KBM-7 (cell line): ENCODE measurements around the gene GLUD1.
"Not testable (repeated sequence)": the region's sequence is repeated elsewhere in the genome, so short reads cannot be mapped to it uniquely, and the experiment has no call there.

Experiments
- DNase-seq: peaks from one replicate; pipeline ENCODE4 v3.0.0-alpha.2; 2015
- in situ Hi-C: fragments of 300-500 bp; cut with MboI; formaldehyde crosslinking; loops from 2 replicates; pipeline ENCODE4 v1.14.3; 2020; ENCODE audit warnings: low sequenced_read_pairs, low pct_unique_long_range_greater_than_20kb, mixed read lengths

The GLUD1 gene

GRCh38 chr10:87094373-87095235 is at the start of gene GLUD1, which contains the start of gene SHLD2:
Gene GLUD1 (minus strand): TSS chr10:87094843. CDS start chr10:87094769, 74 bp downstream.
Gene SHLD2 (plus strand): TSS chr10:87095206. CDS start chr10:87151355, 56,149 bp downstream.
- peak; percentile 85 for DNase-seq
- in situ Hi-C loops, result no loop called here

DNA sequence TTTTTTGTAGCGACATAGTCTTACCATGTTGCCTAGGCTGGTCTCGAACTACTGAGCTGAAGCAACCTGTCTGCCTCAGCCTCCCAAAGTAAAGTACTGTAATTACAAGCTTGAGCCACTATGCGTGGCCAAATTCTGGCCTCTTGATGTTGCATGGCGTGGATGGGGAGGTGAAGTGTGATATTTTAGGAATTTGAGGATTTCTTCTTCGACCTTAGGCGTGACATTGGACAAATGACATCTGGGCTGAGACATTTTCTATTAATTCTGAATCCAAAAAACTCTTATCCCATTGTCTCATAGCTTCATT is 48.4 kb upstream of the GLUD1 start:
- in situ Hi-C loops, DNase-seq: not testable (repeated sequence)

DNA sequence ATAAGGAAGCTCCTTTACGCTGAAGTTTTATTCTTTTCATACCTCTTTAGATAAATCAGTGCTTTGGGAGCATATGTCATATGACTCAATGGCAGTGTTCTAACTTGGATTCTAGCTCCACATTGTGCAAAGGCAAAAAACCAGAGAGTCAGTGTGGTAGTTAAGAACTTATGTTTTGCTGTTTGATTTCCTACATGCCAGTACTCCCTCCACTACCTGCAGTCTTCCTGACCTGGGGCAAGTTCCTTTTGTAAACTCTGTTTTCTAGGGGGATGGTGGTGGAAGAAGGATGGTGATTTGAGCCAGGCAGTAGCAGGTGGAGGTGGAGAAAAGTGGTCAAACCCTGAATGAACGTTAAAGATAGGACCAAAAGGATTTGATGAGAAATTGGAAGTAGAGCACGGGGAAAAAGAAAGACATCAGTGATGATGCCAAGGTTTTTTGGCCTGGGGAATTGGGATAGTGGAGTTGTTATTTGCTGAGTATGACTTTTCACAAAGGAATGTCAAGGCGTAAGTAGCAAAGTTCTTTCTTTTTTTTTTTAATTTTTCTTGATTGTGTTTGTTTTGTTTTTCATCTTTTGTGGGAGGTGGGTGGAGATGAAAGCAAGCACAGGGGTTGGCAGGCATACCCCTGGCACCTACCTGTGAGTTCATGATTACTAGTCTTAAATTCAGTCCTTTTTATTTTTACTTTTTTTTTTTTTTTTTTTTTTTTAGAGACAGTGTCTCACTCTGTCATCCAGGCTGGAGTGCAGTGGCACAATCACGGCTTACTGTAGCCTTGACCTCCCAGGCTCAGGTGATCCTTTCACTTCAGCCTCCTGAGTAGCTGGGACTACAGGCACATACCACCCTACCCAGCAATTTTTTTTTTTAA is 47.8 kb upstream of the GLUD1 start:
- in situ Hi-C loops, result not testable (repeated sequence)

GRCh38 chr10:87137478-87137877 is 42.8 kb upstream of the GLUD1 start:
- DNase-seq, in situ Hi-C loops: not testable (repeated sequence)

More for the DNA sequence above, 47.8 kb upstream of the GLUD1 start:
- DNase-seq, result not testable (repeated sequence)

- in situ Hi-C loops, result not testable (repeated sequence)
Measured at GRCh38 chr10:87134440-87134839, 39.8 kb upstream of the GLUD1 start.

GRCh38 chr10:87133936-87134335 is 39.3 kb upstream of the GLUD1 start:
- in situ Hi-C loops, result not testable (repeated sequence)
- peak; percentile 50 for DNase-seq

More at GRCh38 chr10:87134440-87134839, 39.8 kb upstream of the GLUD1 start:
- not testable (repeated sequence) for DNase-seq

DNA sequence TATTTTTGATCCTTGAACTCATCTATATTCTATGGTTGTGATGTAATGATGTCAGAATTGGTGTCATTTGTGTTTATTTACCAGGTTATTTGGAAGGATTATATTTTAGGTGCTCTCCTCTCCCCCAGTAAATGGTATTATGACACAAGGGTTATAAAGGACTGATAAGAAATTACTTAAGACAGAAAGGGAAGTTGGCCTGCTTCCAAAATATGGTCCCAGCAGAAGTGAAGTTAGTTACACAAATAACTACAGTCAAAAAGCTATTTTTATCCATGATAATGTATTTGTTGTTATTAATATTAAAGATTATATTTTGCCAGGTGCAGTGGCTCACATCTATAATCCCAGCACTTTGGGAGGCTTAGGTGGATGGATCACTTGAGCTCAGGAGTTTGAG is 37.5 kb upstream of the GLUD1 start:
- peak; percentile 59 for DNase-seq
- in situ Hi-C loops, result not testable (repeated sequence)

DNA sequence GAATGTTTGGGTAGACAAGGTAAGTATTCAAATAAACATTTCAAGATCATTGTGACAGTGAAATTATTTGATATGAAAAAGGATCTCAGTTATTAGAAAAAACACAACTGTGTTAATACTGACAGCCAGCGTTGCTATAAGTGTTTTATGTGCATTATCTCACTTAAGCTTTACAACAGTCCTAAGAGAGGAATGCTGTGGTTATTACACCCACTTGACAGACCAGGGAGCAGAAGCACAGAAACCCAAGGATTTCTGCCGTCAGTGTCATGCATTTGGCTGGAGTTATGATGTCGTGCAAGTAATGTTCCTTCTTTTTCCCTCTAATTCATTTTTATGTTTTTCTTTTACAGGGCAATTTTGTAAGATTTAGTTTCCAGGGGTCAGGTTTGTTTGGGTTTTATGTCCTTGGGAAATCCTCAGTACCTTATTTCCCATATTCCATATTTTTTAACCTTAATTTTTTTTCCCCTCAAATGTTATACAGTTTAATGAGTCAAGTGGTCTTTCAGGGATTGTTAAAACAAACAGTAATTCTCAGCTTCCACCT is 33.0 kb upstream of the GLUD1 start:
- DNase-seq, in situ Hi-C loops: not testable (repeated sequence)

DNA sequence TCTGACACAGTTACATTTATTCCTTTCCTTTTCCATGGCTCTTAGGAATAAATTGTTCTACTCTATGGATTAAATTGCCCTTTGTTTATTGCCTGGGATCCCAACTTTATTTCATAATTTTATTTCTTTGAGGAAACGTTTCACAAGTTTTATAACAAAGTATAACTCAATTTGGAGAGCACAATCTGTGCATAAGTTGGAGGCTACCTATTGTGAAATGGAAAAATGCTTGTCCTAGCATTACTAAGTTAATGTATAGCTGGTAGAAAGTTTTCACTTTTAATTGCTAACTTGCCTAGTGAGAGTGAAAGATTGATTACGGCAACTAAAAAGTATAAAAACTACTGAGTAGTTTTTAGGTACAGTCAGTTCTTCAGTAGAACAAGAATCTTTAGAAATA is 32.4 kb upstream of the GLUD1 start:
- DNase-seq, in situ Hi-C loops: not testable (repeated sequence)

- in situ Hi-C loops, DNase-seq: not testable (repeated sequence)
Measured at GRCh38 chr10:87123351-87123750, 28.7 kb upstream of the GLUD1 start.

GRCh38 chr10:87119029-87119428 is 24.4 kb upstream of the GLUD1 start:
- in situ Hi-C loops, DNase-seq: not testable (repeated sequence)

DNA sequence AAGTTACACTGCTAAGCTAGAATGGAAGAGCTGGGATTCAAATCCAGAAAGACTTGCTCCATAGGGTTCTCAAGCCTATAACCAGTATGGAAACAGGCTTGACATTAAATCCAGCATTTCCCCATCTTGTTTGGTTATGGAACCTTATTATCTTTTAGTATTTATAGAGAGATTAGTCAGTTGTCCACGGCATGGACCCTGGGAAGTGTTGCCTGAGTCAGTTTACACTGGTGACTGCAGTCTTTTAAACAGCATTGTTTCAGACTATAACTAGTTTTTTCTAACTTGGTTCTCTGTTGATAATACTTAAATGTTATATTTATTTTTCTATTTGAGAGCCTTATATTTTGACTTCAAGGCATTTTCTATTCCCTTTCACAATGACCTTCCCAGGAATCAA is 23.5 kb upstream of the GLUD1 start:
- in situ Hi-C loops, DNase-seq: not testable (repeated sequence)

- in situ Hi-C loops, result no loop called here
Measured at GRCh38 chr10:87105446-87106124, 10.9 kb upstream of the GLUD1 start.

DNA sequence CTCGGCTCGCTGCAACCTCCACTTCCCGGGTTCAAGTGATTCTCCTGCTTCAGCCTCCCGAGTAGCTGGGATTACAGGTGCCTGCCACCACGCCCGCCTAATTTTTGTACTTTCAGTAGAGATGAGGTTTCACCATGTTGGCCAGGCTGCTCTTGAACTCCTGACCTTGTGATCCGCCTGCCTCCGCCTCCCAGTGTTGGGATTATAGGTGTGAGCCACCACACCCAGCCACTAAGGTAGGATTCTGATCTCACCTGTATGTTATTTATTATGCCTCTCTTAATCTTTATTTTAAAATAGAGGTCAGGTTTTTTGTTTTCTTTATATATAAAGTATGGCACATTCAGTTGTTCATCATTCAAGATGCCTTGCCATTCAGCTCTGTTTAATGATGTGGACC is 10.1 kb upstream of the GLUD1 start:
- in situ Hi-C loops, DNase-seq: not testable (repeated sequence)

More at GRCh38 chr10:87105446-87106124, 10.9 kb upstream of the GLUD1 start:
- DNase-seq, result no peak

- DNase-seq, result no peak
- in situ Hi-C loops, result no loop called here
Measured at GRCh38 chr10:87101996-87102395, 7.4 kb upstream of the GLUD1 start.

DNA sequence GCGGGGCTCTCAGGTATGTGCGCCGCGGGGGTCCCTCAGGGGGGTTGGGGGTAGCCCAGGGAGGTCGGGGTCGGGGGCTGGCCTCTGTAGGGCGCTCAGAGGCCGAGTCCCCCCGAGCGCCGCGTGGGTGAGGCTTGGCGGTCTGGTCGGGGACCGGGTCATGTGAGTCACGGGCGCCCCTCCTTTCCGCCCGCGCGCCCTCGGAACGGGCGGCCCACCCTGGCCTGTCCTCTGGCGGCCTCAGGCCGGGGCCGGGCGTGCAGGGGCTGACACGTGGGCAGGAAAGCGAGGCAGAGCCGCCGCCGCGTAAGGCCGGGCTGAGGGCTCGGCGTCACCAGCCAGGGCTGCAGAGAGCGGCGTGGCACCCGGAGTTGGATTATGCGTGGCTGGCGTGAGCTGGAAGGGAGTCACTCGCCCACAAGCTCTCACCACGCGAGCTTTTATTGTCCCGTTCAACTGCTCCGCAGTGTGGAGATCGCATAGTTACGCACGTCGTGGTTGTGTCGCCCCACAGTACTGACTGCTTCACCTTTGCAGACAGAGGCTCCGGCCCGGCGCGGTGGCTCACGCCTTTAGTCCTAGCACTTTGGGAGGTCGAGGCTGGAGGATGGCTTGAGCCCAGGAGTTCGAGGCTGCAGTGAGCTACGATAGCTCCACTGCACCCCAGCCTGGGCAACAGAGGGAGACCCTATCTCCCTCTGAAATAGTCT is 748 bp upstream of the GLUD1 start:
- in situ Hi-C loops, result no loop called here
- DNase-seq, result peak; percentile 80

- peak; percentile 66 for DNase-seq
- in situ Hi-C loops, result no loop called here
Measured at GRCh38 chr10:87093632-87094372, 841 bp downstream of the GLUD1 start.
